NCI-H446 treated with DMSO at 0.1 percent for 48 hours (cell line): Measurements from ENCODE around the gene PICALM.
"Not testable (repeated sequence)": the region's sequence is repeated elsewhere in the genome, so short reads cannot be mapped to it uniquely, and the experiment has no call there.

ENCODE experiments used
- DNase-seq: peaks from one replicate; lab custom pipeline; 2025; lab: John Stamatoyannopoulos, UW

The PICALM gene

DNA sequence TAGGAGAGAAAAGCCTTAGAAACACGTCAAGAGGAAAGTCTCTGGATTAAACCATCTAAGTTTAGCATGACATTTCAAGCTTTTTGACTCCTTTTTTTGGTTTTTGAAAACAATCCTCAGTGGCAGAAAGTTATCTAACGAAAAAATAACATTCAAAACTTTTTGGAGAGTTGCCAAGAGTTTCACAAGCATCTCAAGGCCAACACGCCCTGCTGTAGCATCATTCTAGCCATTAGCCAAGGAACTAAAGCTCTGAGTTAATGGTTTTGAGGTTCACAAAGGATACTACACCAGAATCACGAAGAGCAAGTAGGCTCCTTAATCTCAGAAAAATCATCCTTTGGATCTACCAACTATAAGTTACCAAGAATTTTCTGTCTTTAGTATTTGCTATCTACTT lies 94.8 kb downstream of the PICALM start:
- no peak for DNase-seq

DNA sequence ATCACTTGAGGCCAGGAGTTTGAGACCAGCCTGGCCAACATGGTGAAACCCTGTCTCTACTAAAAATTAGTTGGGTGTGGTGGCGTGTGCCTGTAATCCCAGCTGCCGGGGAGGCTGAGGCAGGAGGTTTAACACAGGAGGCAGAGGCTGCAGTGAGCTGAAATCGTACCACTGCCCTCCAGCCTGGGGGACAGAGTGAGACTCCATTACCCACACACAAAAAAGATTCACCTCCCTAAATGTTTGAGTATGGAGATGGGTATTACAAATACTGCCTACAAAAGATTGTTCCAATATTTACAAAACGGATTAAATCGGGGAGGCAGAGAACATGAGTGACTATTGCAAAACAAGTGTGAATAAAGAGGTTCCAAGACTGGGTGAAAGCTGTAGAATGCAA lies 98.3 kb downstream of the PICALM start:
- DNase-seq = no peak

DNA sequence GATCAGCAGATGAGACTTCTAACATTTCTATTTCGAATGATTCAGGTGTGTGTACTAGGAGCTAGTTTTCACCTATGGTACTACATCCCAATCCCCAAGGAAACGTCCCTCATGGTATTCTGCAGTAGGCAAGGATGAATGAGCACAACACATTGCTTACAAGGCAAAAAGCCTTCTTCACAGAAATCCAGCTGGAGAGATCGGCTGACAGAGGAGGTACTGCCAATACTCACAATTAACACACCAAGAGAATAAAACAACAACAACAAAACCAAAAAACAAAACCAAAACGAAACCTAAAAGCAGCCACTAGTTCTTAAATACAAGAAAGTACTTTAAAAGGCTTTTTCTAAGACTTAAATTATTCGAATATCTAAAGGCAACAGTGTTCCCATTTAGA lies 101.4 kb downstream of the PICALM start:
- DNase-seq = no peak

DNA sequence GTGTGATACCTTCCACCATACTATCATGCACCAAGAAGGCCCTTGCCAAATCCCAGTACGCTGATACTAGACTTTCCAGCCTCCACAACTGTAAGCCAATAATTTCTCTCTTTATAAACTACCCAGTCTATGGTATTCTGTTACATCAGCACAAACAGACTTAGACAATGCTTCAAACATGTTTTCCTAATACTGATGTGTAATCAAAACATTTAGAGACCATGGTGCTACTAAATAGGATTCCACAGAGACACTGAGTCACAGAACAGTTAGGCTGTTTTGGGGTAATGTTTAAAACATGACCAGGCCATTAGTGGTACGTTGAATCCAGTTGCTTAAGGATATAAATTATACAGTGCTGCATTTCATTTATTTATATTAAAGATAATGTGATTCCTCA lies 103.7 kb downstream of the PICALM start:
- DNase-seq = no peak

- no peak for DNase-seq
Measured at GRCh38 chr11:85961930-85962363, 106.9 kb downstream of the PICALM start.

- DNase-seq = no peak
Measured at GRCh38 chr11:85961130-85961529, 107.8 kb downstream of the PICALM start.

DNA sequence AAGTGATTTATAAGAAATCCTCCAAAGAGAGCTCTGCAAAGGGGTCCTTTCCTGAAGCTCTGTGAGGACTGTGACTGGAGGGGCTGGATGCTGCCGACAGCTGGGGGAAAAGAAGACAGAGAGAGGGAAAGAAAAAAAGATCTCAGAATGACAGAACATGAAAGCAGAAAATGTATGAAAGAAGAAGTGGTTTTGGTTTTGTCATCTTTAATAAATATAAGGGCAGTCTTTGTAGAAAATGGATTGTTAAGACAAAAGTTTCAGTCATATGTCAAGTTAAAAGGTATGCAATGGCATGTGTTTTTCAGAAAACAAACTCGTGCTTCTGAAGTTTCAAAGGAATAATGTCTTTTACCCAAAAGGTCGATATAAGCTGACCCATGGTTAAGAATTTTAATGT lies 108.2 kb downstream of the PICALM start:
- DNase-seq = no peak

DNA sequence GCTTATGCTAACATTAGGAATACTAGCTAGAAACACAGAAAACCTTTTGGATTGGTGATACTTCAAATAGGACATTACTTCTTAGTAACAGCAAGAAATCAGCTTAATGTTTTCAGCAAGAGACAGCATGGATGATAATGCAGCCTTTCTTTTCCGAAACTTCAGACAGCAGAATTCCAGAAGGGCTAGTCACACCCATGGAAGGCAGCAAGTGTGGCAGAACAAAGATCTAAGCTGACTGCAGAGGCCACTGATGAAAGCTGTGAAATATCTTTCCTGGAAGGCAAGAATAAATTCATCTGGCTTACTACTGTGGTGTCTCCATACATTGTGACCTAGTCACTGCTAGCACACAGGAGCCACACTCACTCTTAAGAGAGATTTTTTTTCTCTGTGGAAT lies 113.4 kb downstream of the PICALM start:
- no peak for DNase-seq

GRCh38 chr11:85953491-85954143 lies 115.3 kb downstream of the PICALM start:
- DNase-seq = no peak

DNA sequence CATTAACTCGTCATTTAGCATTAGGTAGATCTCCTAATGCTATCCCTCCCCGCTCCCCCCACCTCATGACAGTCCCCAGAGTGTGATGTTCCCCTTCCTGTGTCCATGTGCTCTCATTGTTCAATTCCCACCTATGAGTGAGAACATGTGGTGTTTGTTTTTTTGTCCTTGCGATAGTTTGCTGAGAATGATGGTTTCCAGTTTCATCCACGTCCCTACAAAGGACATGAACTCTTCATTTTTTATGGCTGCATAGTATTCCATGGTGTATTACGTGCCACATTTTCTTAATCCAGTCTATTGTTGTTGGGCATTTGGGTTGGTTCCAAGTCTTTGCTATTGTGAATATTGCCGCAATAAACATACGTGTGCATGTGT lies 116.8 kb downstream of the PICALM start:
- DNase-seq = not testable (repeated sequence)

DNA sequence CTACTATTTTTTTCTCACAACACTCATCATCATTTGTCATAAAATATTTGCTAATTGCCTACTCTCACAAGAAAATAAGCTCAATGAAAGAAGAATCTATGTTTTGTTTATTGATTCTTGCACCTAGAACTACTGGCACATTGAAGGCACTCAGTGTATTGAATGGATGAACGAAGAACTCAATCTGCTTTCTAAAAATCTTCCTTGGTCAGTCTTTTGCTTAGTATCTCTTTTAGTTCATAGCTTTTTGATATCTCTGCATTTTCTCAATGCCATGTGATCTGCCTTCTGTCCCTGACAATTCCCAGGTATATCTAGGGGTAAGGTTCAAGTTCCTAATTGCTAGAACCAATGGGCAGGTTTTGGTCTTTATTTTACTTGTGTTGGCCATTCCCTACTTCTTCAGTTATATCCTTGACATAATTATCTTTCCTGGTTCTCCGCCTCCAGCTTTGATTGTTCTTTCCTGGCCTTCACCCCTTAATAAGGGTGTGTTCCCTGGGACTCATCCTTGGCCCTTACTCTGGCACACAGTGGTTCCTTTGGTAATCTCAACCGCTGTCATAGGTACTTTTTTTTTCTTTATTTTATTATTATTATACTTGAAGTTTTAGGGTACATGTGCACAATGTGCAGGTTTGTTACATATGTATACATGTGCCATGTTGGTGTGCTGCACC lies 117.3 kb downstream of the PICALM start:
- no peak for DNase-seq

DNA sequence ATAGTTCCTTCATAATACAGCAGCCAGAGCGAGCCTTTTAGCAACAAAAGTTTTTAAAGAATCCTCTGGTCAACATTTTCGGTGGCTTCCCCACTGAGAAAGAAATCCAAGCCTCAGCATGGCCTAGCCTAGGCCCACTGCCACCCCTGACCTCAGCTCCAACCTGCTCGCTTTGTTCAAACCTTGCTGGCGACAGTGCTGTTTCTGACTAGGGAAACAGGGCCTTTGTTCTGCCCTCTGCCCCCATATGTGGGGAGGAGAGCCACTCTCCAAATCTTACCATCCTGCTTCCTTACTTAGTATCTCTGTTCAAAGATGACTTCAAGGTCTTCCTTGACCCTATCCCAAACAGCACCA lies 117.9 kb downstream of the PICALM start:
- DNase-seq = no peak

DNA sequence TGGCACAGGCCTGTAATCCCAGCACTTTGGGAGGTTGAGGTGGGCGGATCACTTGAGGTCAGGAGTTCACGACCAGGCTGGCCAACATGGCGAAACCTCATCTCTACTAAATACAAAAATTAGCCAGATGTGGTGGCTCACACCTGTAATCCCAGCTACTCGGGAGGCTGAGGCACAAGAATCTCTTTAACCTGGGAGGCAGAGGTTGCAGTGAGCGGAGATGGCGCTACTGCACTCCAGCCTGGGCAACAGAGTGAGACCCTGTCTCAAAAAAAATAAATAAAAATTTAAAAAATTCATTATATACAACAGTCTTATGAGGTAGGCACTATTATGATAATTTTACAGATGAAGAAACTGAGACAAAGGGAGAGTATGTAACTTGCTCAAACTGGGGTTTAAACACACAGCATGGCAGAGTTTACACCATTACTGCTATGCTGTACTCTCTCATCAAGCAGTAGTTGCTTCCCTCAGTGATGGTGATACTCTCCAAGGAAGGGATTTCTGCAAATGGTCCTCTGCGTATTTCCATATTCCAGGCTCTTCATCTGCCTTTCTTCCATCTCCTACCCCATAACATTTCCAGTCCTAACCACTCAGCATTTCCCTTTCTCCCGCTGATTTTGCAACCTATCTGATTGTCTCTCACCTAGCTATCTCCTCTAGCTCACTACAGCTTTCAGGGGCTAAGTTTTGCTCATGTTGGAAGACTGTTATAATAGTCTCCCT lies 118.4 kb downstream of the PICALM start:
- DNase-seq = no peak

DNA sequence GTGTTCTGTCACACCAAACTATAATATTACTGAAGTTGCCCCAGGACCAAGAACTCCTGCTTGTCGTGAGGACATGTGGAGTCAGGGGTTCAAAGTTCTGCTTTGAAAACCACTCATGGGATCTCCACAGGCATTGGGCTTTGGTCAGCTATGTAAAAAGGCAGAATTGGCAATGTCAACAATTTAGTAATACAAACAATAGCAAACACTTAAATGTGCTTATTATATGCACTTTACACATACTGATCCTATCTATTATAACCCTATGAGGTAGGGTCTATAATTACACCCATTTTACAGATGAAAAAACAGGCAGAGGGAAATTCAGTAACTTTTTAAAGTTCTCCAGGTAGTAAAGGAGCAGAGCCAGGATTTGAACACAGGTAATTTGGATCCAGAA lies 119.1 kb downstream of the PICALM start:
- DNase-seq = no peak

GRCh38 chr11:85948884-85949283 lies 120.0 kb downstream of the PICALM start:
- DNase-seq = no peak

DNA sequence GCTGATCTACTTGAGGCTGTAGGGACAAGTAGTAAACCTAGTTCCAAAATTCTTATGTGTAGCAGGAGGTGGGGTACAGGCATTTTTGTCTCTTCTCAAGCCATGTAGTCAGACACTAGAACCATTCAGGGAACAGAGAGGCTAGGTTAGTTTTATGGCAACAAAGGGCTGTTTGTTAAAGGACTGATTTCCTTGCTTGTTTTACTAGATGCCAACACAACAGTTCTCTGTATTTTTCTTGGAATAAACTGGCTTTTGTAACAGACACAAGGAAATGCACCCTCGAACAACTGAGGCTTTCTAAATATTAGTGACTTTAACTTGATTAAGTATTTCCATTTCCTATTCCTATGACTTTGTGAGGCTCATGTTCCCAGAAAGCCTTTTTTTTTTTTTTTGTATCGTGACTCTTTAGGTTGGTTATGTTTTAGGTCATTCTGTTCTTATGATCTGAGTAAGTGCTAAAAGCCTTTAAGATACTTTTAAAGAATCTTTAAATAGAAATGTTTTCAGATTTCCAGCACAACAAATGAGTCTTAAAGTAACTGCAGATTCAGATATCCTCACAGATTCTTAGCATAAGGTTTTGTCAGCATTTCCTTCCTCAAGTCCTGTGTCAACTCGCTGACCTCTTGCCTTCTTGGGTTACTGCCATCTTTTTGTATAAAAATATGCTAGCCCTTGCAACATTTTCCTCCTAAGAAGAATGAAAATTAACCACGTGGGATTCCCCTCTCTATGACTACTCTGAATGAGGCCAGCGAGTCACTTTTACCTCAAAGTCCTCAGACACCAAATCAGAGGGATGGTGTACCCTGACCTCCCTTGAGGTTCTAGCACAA lies 121.2 kb downstream of the PICALM start:
- DNase-seq = no peak

DNA sequence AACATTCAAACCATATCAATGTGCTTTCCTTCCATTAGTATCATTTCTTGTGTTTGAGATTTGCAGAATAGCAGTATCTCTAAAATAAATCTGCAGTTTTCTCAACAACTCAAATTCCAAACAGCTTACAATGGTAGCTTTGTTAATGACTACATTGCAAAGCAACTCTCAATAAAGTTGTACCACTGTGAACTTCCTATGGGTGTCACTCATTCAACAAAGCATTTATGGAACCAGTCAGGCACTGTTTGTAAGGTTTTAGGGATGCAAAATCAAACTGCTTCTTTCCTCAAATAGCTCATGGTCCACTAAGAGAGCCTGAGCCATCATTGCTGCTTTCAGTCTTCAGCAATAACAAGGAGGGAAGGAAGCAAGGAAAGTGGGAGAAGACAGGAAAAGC lies 122.7 kb downstream of the PICALM start:
- DNase-seq = no peak

- DNase-seq = no peak
Measured at GRCh38 chr11:85945788-85946187, 123.1 kb downstream of the PICALM start.

GRCh38 chr11:85945296-85945695 lies 123.6 kb downstream of the PICALM start:
- no peak for DNase-seq

DNA sequence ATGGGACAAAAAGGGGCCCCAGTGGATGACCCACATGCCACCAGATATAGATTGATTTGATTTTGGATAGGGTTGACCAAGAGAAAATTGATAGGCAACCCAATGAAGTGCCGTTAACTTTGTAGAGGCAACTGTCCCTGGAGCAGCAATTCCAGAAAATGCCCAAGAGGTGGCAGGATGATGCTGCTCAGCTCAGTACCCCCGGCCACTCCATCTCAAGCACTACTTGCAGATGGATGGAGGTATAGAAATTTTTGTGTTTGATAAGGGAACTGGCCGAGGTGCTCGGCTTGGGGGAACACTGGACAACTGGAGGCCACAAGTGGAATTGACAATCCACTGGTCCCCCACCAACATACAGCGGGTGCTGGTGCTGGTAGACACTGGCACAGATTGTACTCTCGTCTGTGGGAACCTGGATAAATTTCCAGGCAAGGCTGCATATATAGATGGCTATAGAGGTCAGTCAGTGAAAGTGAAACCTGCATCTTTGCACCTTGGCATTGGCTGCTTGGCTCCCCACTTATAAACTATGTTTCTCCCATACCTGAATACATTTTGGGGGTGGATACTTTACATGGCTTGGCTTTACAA lies 127.4 kb downstream of the PICALM start:
- DNase-seq = peak; percentile 47

DNA sequence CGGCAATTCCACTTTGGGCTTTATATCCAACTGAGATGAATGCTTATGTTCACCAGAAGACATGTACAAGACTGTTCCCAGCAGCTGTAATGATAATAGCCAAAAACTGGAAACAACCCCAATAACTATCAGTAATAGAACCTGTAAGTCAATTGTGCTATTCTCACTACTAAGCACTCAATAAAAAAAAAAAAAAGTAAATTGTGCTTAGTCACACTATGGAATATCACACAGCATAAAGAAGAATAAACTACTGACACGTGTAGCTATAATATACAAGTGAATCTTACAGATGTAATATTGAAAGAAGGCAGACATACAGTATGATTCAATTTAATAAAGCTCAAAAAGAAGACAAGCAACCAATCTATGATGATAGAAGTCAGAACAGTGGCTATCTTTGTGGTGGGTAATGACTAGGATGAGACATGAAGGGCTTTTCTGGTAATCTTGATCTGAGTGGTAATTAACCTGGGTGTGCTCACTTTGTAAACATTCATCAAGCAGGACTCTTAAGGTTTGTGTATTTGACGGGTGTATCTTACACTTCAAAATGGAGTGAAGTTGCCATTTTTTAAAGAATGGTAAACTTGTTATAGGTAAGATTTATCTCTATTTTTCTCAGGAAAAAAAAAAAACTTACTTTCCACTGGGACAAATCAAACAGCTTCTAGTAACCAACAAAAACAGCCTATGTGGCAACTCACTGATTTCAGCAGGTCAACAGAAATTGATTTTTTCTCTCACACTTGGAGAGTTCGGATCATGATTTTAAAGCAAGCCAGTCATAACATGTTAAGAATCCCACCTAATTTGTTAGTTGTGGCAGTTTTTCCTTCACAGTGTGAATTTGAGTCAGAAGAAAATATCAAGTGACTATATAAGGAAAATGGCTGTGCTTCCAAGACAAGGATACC lies 129.5 kb downstream of the PICALM start:
- DNase-seq = no peak
